K562 (cell line): ENCODE measurements around the gene ITGAL. TPM values are rescaled to one million over a fixed set of nuclear protein-coding genes. Genes with fewer than 3 reads are reported as not detected.
A peak's percentile ranks its signal among the peaks of the same experiment; 100 is the strongest.

Experiments used
- ASH1L ChIP-seq: fragments of 450-650 bp; IDR thresholded peaks from 2 replicates; pipeline ENCODE4 v1.6.1; 2018; ENCODE audit warnings: borderline replicate concordance, mild to moderate bottlenecking, low read depth; ENCODE audit not compliant: partially characterized antibody
- C11orf30 ChIP-seq: fragments of 450-650 bp; IDR thresholded peaks from 2 replicates; pipeline ENCODE4 v1.6.1; 2016; ENCODE audit warnings: low read depth, mild to moderate bottlenecking
- CBX1 ChIP-seq: sonication (generic); IDR thresholded peaks from 2 replicates; pipeline ENCODE4 v1.6.1; 2016; ENCODE audit warnings: antibody characterized with exemption, low read depth, mild to moderate bottlenecking
- MLLT1 ChIP-seq, 2 experiments: fragments of 450-650 bp; IDR thresholded peaks; 2 replicates each; pipeline ENCODE4 v1.6.1; 2016
- POU5F1 ChIP-seq: fragments of 150-350 bp; IDR thresholded peaks from 2 replicates; pipeline ENCODE4 v1.6.1; 2014; ENCODE audit warnings: borderline replicate concordance, low read length, low read depth, mild to moderate bottlenecking; ENCODE audit not compliant: partially characterized antibody
- RHOXF2B ChIP-seq: fragments of 250-450 bp; sonication (Bioruptor Pico); conservative IDR thresholded peaks from 2 replicates; pipeline ENCODE4 v1.5.1; 2021
- TAF1 ChIP-seq: IDR thresholded peaks from 2 replicates; pipeline ENCODE4 v1.6.1; 2011; ENCODE audit warnings: mild to moderate bottlenecking, low read length, moderate library complexity; ENCODE audit not compliant: insufficient read depth, control insufficient read depth, severe bottlenecking; ENCODE audit errors: extremely low read depth
- ZNF143 ChIP-seq: sonication (generic); formaldehyde crosslinking; IDR thresholded peaks from 2 replicates; pipeline ENCODE4 v1.9.0; 2022; ENCODE audit warnings: mild to moderate bottlenecking, missing genetic modification reagents
- ZNF23 ChIP-seq: fragments of 250-450 bp; sonication (Bioruptor Pico); IDR thresholded peaks from 2 replicates; pipeline ENCODE4 v1.4.0; 2020; ENCODE audit warnings: mild to moderate bottlenecking
- ZNF316 ChIP-seq: fragments of 450-650 bp; IDR thresholded peaks from 2 replicates; pipeline ENCODE4 v1.6.1; 2016
- ZNF408 ChIP-seq: fragments of 250-450 bp; sonication (Bioruptor Pico); IDR thresholded peaks from 2 replicates; pipeline ENCODE4 v1.4.0; 2020; ENCODE audit warnings: low read depth, mild to moderate bottlenecking, moderate library complexity
- ZNF512 ChIP-seq: IDR thresholded peaks from 2 replicates; pipeline ENCODE4 v1.6.1; 2016; ENCODE audit warnings: missing genetic modification characterization, missing compliant biosample characterization
- polyA plus RNA-seq, 8 experiments: library from polyadenylated mRNA; depleted of rRNA in 4 of 8; stranded (reverse) in 5 of 8; unstranded in 3 of 8; fragments of >200 nt; fragmentation: Nextera tagmentation in 2 of 8; fragmentation: Illumina TruSeq in 1 of 8; extraction: Ambion mirVana in 2 of 8; extraction: Trizol in 1 of 8; gene quantifications; 2 replicates each; pipeline versions ENCODE4 v1.2.1 to v1.2.3, GENCODE V29; 2011 to 2014; ENCODE audit warnings: inconsistent platforms in 1 of 8, missing spikeins in 1 of 8
- total RNA-seq, 7 experiments: library from RNA; depleted of rRNA in 6 of 7; stranded (reverse); fragments of >200 nt in 6 of 7; fragmentation: Illumina TruSeq in 2 of 7; extraction: Trizol in 2 of 7; gene quantifications; 2 replicates each; pipeline versions ENCODE4 v1.2.1 to v1.2.3, GENCODE V29; 2011 to 2021; ENCODE audit warnings: low replicate concordance in 1 of 7

The ITGAL gene
- total and polyA plus RNA-seq, 9 of the 15 experiments (the other 6 are each of a cell fraction or from before 2014, with no cell fraction given), result 0.01 to 0.53 TPM; not detected in 7

- TF ChIP-seq ZNF512 (tag) (peak; percentile 52; the same call in 1 of the 2 replicates), MLLT1 (IDR thresholded peaks at IDR 0.05) (peak in 1 of 2 experiments; percentile 95; a peak in 2 of 4 replicates), RHOXF2B (CRISPR knock-in tag) (no peak), ZNF143 (CRISPR knock-in tag) (no peak), ZNF316 (peak; percentile 84), POU5F1 (no peak), ASH1L (no peak), C11orf30 (peak; percentile 65), CBX1 (no peak), TAF1 (no peak), ZNF408 (CRISPR knock-in tag) (no peak), ZNF23 (CRISPR knock-in tag) (peak; percentile 57; the same call in 1 of the 2 replicates)
Measured at GRCh38 chr16:30503403-30504296, 31.1 kb downstream of the ITGAL start (continued).
